DMS53 treated with DMSO at 0.1 percent for 48 hours (cell line): ENCODE results near the gene ARL4C.

Source experiments
- DNase-seq: peaks from one replicate; lab custom pipeline; 2025; ENCODE audit not compliant: unreplicated experiment; lab: John Stamatoyannopoulos, UW

The ARL4C gene

GRCh38 chr2:234500394-234501006 is 3.6 kb upstream of the ARL4C start:
- DNase-seq: peak; percentile 59

- no peak for DNase-seq
These were observed 834 bp upstream of the ARL4C start for GRCh38 chr2:234497594-234498235.

- peak; percentile 19 for DNase-seq
These were observed 636 bp downstream of the ARL4C start for GRCh38 chr2:234496055-234496834.

- peak; percentile 5 for DNase-seq
These were observed 1.4 kb downstream of the ARL4C start for GRCh38 chr2:234495251-234496054.

GRCh38 chr2:234494361-234495250 is 2.3 kb downstream of the ARL4C start:
- peak; percentile 24 for DNase-seq

- no peak for DNase-seq
These were observed 3.1 kb downstream of the ARL4C start for GRCh38 chr2:234493796-234494195.

GRCh38 chr2:234492717-234493485 is 4.0 kb downstream of the ARL4C start:
- no peak for DNase-seq

GRCh38 chr2:234491897-234492296 is 5.0 kb downstream of the ARL4C start:
- no peak for DNase-seq

GRCh38 chr2:234491281-234491680 is 5.6 kb downstream of the ARL4C start:
- no peak for DNase-seq

- DNase-seq: no peak
These were observed 6.4 kb downstream of the ARL4C start for GRCh38 chr2:234490271-234491091.

GRCh38 chr2:234488913-234489451 is 7.9 kb downstream of the ARL4C start:
- no peak for DNase-seq

- DNase-seq: no peak
These were observed 8.4 kb downstream of the ARL4C start for GRCh38 chr2:234488486-234488885.

GRCh38 chr2:234487356-234487755 is 9.5 kb downstream of the ARL4C start:
- no peak for DNase-seq

- no peak for DNase-seq
These were observed 13.2 kb downstream of the ARL4C start for GRCh38 chr2:234483568-234484251.

GRCh38 chr2:234481301-234481700 is 15.6 kb downstream of the ARL4C start:
- no peak for DNase-seq

GRCh38 chr2:234480337-234480736 is 16.5 kb downstream of the ARL4C start:
- no peak for DNase-seq

- no peak for DNase-seq
These were observed 17.4 kb downstream of the ARL4C start for GRCh38 chr2:234479465-234479864.
